Measurements from ENCODE around the gene CNTNAP2.

Gene CNTNAP2

GRCh38 chr7:146635205-146636032 is 518.8 kb downstream of the CNTNAP2 start:
- no peak for DNase-seq

- DNase-seq: no peak
Observed at GRCh38 chr7:146636033-146636356, 519.4 kb downstream of the CNTNAP2 start.

- no peak for DNase-seq
Observed at GRCh38 chr7:146636581-146636980, 520.0 kb downstream of the CNTNAP2 start.

GRCh38 chr7:146639291-146639690 is 522.7 kb downstream of the CNTNAP2 start:
- DNase-seq: no peak

GRCh38 chr7:146641491-146641890 is 524.9 kb downstream of the CNTNAP2 start:
- DNase-seq: no peak

GRCh38 chr7:146645383-146645976 is 528.9 kb downstream of the CNTNAP2 start:
- no peak for DNase-seq

GRCh38 chr7:146647445-146647844 is 530.8 kb downstream of the CNTNAP2 start:
- DNase-seq: no peak

- DNase-seq: no peak
Observed at GRCh38 chr7:146652176-146652575, 535.6 kb downstream of the CNTNAP2 start.

- DNase-seq: no peak
Observed at GRCh38 chr7:146654048-146654447, 537.4 kb downstream of the CNTNAP2 start.

GRCh38 chr7:146655928-146656797 is 539.6 kb downstream of the CNTNAP2 start:
- DNase-seq: no peak

GRCh38 chr7:146656988-146657387 is 540.4 kb downstream of the CNTNAP2 start:
- no peak for DNase-seq

- DNase-seq: no peak
Observed at GRCh38 chr7:146658604-146659003, 542.0 kb downstream of the CNTNAP2 start.

GRCh38 chr7:146659732-146660131 is 543.1 kb downstream of the CNTNAP2 start:
- no peak for DNase-seq

GRCh38 chr7:146660839-146661238 is 544.2 kb downstream of the CNTNAP2 start:
- no peak for DNase-seq

- no peak for DNase-seq
Observed at GRCh38 chr7:146661435-146661834, 544.8 kb downstream of the CNTNAP2 start.

- DNase-seq: no peak
Observed at GRCh38 chr7:146661929-146662328, 545.3 kb downstream of the CNTNAP2 start.

GRCh38 chr7:146665023-146665422 is 548.4 kb downstream of the CNTNAP2 start:
- DNase-seq: no peak

- no peak for DNase-seq
Observed at GRCh38 chr7:146670532-146670931, 553.9 kb downstream of the CNTNAP2 start.

- DNase-seq: no peak
Observed at GRCh38 chr7:146681487-146681886, 564.9 kb downstream of the CNTNAP2 start.

GRCh38 chr7:146683439-146683838 is 566.8 kb downstream of the CNTNAP2 start:
- no peak for DNase-seq

- DNase-seq: no peak
Observed at GRCh38 chr7:146690987-146691386, 574.4 kb downstream of the CNTNAP2 start.

GRCh38 chr7:146698995-146699610 is 582.5 kb downstream of the CNTNAP2 start:
- DNase-seq: no peak

- no peak for DNase-seq
Observed at GRCh38 chr7:146700015-146700560, 583.5 kb downstream of the CNTNAP2 start.
